IPS-NIHi7 (cell line): ENCODE data around the gene LPP.
"Not testable (repeated sequence)": the region's sequence is repeated elsewhere in the genome, so short reads cannot be mapped to it uniquely, and the experiment has no call there.

ENCODE experiments used
- DNase-seq: peaks from one replicate; pipeline ENCODE4 v3.0.0; 2012; ENCODE audit warnings: mixed read lengths; ENCODE audit errors: extremely low spot score

Gene LPP

GRCh38 chr3:188154014-188154808, at the start of gene LPP:
Gene LPP (plus strand): TSS chr3:188154157. CDS start chr3:188406121, 251,964 bp downstream.
- DNase-seq = peak; percentile 84

DNA sequence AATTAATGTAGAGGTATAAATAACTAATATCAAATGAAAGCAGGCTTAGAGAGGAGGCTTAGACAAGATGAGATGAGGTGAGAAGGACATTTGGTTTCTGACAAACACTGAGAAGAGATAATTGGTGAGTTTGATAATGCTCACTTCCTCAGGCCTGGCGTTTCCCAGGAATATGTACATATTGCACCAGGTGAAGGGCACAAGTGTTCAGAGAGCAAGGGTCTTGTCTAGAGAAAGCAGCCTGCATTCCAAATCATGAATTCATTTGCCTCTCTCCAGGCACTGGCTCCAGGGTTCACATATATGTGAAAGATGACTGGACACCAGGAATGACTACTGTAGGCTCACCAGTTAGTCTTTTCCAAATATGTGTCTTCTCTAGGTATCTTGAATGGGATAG, 48.0 kb upstream of the LPP start:
- no peak for DNase-seq

- no peak for DNase-seq
Observed at GRCh38 chr3:188106454-188106853, 47.5 kb upstream of the LPP start.

- DNase-seq = peak; percentile 60
Observed at GRCh38 chr3:188106887-188107830, 46.8 kb upstream of the LPP start.

DNA sequence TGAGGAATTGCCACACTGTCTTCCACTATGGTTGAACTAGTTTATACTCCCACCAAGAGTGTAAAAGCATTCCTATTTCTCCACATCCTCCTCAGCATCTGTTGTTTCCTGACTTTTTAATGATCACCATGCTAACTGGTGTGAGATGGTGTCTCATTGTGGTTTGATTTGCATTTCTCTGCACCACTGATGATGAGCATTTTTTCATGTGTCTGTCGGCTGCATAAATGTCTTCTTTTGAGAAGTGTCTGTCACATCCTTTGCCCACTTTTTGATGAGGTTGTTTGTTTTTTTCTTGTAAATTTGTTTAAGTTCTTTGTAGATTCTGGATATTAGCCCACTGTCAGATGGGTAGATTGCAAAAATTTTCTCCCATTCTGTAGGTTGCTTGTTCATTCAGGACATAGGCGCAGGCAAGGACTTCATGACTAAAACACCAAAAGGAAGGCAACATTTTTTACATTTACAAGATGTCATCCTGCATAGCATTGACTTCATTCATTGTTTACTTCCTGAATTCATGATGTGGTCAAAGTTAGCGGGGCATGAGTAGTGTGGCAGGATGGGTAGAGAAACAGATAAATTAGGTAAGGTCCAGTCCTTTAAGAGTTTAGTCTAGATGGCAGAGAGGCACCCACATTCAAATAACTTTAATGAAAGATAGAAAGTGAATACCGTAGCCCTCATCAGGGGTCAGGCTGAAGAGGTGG, 45.1 kb upstream of the LPP start:
- no peak for DNase-seq

GRCh38 chr3:188111002-188111584, 42.9 kb upstream of the LPP start:
- no peak for DNase-seq

DNA sequence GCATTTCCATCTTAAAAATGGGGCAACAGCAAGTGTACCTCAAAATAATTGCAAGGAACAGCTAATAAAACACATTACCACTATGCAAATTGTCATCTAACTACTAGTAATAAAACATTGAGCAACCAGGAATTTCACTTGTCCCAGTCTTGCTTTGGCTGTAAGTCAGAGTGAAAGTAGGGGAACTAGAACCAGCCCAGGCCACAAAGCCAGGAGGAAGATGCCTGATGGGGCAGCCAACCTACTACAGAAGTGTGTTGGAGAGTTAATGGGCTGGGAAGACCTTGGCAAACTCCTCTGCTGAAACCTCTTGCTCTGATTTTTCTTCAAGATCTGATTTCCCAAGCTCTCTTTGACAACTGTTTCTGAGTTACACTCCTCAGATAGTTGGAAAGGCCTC, 40.2 kb upstream of the LPP start:
- no peak for DNase-seq

DNA sequence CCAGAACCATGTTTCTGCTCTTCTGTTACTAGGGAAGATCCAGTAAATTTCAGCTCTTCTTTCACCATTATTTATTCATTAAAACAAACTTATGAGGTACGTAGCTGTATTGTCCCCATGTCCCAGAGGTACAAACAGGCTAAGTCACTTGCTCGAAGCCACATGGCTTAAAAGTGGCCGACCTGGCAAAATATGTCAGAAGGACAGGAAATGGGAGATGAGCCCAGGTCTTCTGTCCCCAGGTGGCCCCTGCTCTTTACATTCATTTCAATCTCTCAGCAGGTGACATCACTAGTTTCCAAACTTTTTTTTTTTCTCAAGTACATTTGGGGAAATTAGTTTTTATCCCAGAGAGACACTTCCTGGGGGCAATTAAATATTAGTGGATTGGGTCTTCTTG, 34.1 kb upstream of the LPP start:
- no peak for DNase-seq

GRCh38 chr3:188122571-188123169, 31.3 kb upstream of the LPP start:
- DNase-seq = no peak

DNA sequence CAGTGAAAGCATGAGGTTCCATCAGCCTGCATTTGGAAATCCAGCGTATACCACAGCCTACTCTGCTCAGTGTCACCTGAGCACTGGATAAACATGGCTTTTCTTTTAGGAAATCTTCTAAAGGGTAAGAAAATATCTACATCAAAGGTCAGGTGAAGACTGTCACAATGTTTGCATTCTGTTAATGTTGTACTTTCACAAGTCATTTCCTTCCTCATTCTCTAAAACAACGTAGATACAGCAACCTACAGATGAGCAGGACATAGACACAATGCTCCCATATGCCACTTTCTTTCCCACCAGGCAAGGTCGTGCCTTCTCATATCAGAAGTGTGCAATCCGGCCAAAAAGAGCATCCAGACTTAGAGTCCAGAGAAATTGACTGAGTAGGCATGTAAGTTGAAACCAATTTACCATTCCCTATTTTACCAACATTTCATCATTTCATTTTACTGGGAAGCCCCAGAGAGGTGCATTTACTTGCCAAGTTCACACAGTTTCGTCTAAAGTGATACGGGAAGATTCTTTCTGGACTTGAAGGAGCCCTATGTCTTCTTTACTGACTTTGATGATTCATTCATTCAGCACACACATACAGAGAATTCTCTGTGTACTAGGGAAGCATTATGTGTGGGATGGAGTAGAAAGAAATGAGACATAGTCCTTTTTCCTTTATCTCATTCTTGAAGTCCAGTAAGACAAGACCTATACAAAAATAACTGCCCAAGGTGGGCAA, 30.6 kb upstream of the LPP start:
- no peak for DNase-seq

- no peak for DNase-seq
Observed at GRCh38 chr3:188124184-188124583, 29.8 kb upstream of the LPP start.

GRCh38 chr3:188125076-188125475, 28.9 kb upstream of the LPP start:
- no peak for DNase-seq

GRCh38 chr3:188126276-188126675, 27.7 kb upstream of the LPP start:
- no peak for DNase-seq

- DNase-seq = no peak
Observed at GRCh38 chr3:188126934-188127333, 27.0 kb upstream of the LPP start.

GRCh38 chr3:188128905-188129304, 25.1 kb upstream of the LPP start:
- DNase-seq = no peak

DNA sequence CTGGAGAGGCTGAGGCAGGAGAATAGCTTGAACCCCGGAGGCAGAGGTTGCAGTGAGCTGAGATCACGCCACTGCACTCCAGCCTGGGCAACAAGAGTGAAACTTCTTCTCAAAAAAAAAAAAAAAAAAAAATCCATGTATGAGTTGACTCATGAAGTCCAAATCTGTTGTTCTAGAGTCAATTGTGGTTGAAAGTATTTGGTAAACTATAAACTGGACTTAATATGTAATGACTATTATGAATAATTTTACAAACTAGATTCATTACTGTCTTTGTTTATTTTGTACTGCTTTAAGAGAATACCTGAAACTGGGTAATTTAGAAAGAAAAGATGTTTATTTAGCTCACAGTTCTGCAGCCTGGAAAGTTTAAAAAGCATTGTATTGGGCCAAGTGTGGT, 22.9 kb upstream of the LPP start:
- not testable (repeated sequence) for DNase-seq

GRCh38 chr3:188133219-188133618, 20.7 kb upstream of the LPP start:
- no peak for DNase-seq

GRCh38 chr3:188133646-188134045, 20.3 kb upstream of the LPP start:
- DNase-seq = no peak

- DNase-seq = no peak
Observed at GRCh38 chr3:188134079-188134478, 19.9 kb upstream of the LPP start.

DNA sequence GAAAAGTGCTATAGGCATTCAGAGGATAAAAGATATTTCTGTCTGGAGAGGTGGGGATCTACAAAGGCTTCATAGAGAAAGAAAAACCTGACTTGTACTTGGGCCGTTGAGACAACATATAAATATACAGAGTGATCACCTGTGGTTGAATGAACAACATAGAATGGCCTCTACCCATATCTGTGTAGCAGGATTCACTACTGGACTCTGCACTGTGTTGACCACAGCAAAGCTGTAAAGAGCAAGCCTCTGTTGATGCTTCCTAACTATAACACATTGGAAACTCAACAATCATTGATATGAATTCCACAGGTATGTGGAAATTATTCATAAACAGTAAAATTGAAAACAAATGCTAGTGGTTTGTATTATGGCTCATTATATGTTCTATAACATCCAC, 19.1 kb upstream of the LPP start:
- DNase-seq = no peak

- no peak for DNase-seq
Observed at GRCh38 chr3:188135271-188135670, 18.7 kb upstream of the LPP start.
